Measurements from ENCODE around the gene DEK.
"Not testable (repeated sequence)": the region's sequence is repeated elsewhere in the genome, so short reads cannot be mapped to it uniquely, and the experiment has no call there.

The DEK gene

GRCh38 chr6:18234564-18234963 lies 29.8 kb downstream of the DEK start:
- no peak for DNase-seq

- not testable (repeated sequence) for DNase-seq
Observed at GRCh38 chr6:18233770-18234169, 30.6 kb downstream of the DEK start.

DNA sequence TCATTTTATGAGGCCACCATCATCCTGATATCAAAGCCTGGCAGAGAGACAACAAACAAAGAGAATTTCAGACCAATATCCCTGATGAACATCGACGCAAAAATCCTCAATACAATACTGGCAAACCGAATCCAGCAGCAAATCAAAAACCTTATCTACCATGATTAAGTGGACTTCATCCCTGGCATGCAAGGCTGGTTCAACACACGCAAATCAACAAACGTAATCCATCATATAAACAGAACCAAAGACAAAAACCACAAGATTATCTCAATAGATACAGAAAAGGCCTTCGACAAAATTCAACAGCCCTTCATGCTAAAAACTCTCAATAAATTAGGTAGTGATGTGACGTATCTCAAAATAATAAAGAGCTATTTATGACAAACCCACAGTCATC lies 32.5 kb downstream of the DEK start:
- not testable (repeated sequence) for DNase-seq

- DNase-seq, result not testable (repeated sequence)
Observed at GRCh38 chr6:18228590-18228989, 35.7 kb downstream of the DEK start.

DNA sequence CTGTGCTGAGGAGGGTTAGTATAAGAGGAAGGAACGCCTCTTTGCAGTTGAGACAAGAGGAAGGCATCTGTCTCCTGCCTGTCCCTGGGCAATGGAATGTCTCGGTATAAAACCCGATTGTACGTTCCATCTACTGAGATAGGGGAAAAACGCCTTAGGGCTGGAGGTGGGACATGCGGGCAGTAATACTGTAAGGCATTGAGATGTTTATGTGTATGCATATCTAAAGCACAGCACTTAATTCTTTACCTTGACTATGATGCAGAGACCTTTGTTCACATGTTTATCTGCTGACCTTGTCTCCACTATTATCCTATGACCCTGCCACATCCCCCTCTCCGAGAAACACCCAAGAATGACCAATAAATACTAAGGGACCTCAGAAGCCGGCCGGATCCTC lies 37.2 kb downstream of the DEK start:
- DNase-seq, result not testable (repeated sequence)

DNA sequence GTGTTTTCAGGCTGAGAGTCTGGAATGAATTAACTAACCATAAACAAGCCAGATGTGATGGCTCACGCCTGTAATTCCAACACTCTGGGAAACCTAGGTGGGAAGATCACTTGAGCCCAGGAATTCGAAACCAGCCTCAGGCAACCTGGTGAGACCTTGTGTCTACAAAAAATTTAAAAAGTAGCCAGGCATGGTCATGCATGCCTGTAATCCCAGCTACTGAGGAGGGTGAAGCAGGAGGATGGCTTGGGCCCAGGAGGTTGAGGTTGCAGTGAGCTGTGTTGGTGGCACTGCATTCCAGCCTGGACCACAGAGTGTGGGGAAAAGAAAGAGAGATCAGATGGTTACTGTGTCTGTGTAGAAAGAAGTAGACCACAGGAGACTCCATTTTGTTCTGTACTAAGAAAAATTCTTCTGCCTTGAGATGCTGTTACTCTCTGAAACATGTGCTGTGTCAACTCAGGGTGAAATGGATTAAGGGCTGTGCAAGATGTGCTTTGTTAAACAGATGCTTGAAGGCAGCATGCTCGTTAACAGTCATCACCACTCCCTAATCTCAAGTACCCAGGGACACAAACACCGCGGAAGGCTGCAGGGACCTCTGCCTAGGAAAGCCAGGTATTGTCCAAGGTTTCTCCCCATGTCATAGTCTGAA lies 37.8 kb downstream of the DEK start:
- not testable (repeated sequence) for DNase-seq

GRCh38 chr6:18221288-18221615 lies 43.1 kb downstream of the DEK start:
- no peak for DNase-seq

DNA sequence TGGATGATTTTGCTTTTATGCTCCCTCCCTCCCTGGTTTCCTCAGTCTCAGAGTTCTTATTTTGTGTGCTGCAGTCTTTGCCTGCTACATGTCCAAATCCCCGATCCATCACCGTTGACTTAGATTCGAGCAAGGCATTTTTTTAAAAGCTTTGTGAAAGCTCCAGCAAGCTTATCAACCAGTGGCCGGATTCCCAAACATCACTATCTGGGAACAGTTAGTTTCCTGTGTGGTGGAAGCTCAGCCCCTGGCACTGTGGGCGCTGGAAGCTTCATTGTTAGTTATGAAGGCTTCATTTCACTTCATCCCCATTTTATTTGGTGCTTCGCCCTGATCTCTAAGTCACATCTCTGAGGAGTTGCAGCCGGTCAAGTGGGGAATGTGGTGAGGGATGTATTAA lies 44.7 kb downstream of the DEK start:
- DNase-seq, result no peak

DNA sequence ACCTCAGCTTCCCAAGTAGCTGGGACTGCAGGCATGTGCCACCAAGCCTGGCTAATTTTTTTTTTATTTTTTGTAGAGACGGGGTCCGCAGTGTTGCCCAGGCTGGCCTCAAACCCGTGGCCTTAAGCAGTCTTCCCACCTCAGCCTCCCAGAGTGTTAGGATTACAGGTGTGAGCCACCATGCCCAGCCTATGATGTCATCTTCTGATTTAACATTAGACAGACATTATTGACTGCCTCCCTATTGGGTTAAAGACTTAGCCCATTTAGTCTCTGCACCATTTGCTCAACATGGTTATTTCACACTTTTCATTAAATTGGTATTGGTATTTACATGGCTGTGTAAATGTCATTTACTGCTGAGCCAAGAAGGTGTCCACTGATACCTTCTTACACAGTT lies 46.1 kb downstream of the DEK start:
- DNase-seq, result no peak

DNA sequence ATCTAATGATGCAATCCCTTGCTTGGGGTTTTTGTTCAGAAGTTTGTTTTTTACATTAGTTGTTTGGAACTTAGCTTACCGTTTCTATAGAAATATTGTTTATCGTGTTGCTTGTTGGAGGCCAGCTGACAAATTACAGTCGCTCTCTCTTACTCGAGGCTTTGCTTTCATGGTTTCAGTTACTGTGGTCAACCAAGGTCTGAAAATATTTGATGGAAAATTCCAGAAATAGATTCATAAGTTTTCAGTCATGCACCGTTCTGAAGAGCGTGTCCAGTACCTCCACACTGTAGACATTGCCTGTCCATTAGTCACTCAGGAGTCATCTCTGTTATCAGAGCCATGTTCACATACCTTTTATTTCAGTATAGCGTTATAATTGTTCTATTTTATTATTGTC lies 47.9 kb downstream of the DEK start:
- no peak for DNase-seq

DNA sequence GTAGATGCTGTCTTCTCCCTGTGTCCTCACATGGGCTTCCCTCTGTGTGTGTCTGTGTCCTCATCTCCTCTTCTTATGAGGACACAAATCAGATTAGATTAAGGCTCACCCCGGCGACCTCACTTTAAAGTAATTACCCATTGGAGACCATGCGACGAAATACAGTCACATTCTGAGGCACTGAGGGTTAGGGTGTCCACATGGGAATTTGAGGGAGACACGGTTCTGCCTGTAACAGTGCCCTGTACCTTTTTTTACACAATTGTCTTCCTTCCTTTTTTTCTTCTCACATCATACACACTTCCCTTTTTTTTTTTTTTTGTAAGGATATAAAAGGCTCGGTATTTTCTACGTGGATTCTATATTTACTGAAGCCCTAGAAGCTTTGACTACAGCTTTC lies 48.9 kb downstream of the DEK start:
- DNase-seq, result no peak

DNA sequence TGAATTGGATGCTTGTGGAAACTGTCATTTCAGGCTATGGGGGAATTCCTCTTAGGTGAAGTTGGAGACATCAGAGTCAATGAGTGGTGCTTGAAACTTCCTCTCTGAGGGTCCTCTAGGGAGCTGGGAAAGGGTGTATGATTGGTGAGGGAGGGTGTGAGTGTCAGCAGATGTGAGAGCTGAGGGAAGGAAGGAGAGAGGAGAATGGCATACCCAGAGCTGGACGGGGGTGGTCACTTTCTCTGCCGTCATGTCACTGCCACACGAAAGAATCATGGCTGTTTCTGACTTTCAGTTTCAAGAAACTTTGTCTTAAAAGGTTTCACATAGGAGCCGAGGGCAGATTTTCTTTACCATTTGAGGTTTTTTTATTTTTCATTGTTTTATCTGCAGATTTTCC lies 50.3 kb downstream of the DEK start:
- DNase-seq, result no peak

DNA sequence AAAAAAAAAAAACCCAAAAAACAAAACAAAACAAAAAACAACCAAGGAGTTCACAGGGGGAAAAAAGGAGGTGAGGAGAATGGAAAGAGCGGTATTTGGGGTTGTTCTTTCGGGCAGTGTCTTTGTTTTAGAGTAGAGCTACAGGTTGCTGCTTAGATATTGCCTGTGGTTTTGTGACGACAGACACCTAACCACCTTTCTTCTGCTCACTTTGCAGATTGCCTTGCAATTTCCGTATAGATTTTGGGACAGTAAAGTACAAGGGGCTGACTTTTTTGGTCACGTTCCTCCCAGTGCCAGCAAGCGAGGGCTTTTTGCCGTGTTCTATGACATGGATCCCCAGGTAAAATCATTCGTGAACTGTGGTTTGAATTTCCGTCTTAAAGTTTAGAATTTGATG lies 50.9 kb downstream of the DEK start:
- DNase-seq, result no peak

DNA sequence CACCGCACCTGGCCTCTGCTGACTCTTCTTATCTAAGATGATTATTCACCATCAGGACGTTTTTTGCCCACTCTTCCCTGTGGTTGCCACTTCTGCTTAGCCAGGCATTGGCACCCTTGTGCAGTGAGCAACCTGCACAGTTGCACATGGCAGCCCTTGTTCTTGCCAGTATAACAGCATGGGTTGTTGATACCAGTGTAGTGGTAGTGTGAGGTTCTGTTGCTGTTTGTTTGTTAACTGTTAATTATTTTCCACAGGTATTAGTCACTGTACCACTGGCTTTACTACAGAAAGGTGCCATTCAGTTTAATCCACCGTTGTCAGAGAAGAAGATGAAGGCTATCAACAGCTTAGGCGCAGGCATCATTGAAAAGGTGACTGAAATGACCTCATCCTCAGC lies 52.1 kb downstream of the DEK start:
- DNase-seq, result no peak

DNA sequence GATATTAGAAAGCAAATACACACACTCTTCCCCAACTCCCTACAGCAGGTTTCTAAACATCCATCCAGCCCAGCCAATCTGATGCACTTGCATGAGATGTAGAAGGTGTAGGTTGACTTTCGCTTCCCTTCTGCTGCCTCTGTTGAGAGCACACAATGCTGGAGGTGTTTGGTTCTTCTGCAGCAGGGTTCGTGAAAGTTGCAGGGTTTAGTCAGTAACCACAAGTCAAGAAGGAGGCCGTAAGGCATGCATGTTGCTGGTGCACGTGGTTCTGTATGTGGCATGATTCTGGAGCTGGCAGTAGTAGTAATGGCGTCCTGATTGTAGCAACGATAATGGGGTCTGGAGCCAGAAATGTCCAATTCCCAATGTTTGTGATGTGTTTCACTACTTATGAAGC lies 53.0 kb downstream of the DEK start:
- no peak for DNase-seq

GRCh38 chr6:18210707-18211106 lies 53.6 kb downstream of the DEK start:
- DNase-seq, result no peak

- no peak for DNase-seq
Observed at GRCh38 chr6:18209539-18210197, 54.7 kb downstream of the DEK start.

DNA sequence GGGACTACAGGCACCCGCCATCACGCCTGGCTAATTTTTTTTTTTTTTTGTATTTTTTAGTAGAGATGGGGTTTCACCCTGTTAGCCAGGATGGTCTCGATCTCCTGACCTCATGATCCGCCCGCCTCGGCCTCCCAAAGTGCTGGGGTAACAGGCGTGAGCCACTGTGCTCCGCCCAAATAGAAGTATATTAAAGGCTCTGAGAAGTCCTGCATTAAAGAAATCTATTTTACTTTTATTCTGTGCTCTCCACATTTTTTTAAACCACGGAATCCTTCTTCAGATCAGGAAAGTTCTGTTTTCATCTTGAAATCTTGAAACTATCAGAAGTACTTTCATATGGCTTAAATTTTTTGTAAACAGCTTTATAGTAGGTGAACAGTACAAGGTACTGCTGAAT lies 55.6 kb downstream of the DEK start:
- not testable (repeated sequence) for DNase-seq

DNA sequence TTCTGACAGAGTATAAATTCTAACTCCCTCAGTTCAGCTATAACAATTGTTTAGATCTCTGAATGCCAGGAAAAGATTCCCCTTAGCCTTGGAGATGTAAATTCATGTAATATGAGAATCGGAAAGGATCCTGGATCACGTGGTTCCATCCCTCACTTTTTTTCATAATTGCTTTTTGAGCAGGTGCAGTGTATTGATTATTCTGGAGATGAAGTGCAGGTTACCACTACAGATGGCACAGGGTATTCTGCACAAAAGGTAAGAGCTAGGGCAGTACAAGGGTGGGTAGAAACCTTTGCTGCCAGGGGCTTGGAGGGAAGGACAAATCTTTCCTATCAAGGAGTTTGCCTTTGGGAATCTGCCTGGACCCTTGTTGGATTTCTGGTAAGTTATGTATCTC lies 56.4 kb downstream of the DEK start:
- DNase-seq, result no peak

DNA sequence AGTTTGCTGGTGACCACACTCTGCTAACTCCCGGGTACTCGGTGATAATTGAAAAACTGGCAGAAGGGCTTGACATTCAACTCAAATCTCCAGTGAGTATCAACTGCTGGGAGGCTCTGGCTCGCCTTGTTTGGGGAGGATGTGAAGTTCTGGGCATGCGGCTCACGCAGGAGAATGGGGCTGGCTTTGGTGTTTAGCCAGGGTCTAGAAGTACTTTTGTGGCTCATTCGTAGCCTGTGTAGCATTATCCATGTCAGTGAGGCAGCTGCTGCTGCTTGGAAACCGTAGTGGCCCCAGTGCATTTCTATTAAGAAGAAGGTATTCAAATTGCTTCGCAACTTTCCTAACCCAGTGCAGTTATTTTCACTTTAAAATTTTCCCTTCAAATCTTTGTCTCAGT lies 56.9 kb downstream of the DEK start:
- peak in 1 of 2 donors; percentile 11 for DNase-seq

DNA sequence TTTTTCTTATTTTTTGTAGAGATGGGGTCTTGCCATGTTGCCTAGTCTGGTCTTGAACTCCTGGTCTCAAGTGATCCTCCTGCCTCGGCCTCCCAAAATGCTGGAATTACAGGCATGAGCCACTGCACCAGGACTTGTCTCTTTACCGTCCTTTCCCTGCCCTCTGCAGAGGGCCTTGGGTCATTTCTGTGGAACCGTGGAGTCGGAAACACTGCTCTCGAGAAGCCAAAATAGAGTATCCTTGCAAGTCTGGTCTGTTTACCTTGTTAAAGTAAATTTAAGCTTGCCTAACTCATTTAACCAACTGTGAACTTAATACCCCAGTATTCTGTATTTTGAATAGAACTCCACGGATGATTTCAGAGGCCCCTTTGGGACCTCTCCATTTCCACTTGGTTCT lies 57.7 kb downstream of the DEK start:
- no peak for DNase-seq

- DNase-seq, result no peak
Observed at GRCh38 chr6:18204691-18205090, 59.6 kb downstream of the DEK start.

DNA sequence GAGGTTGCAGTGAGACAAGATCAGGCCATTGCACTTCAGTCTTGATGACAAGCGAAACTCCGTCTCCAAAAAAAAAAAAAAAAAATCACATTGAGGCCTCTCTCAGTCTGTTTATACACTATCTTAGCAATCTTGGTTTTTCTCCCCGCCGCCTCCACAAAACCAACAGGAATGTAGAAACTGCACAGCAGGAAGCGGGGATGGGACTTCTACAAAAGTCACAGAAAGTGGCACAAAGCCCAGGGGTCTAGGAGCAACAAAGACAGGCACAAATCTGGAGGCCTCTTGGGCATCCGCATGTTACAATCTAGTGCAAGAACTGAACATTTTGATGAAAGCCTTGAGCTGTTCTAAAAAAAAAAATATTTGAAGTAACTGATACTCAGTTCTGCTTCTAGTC lies 60.5 kb downstream of the DEK start:
- no peak for DNase-seq

- DNase-seq, result no peak
Observed at GRCh38 chr6:18192026-18192425, 72.3 kb downstream of the DEK start.

GRCh38 chr6:18189196-18189595 lies 75.1 kb downstream of the DEK start:
- DNase-seq, result no peak
